Fibroblast of mammary gland (primary cell): ENCODE measurements around the gene PNPO.

Experiments
- DNase-seq: peaks from one replicate; pipeline ENCODE4 v3.0.0-alpha.2; 2010; ENCODE audit warnings: low read depth
- H3K4me3 ChIP-seq: 2 replicates; pipeline ENCODE4 v1.5.1; 2011; ENCODE audit warnings: low read depth, mild to moderate bottlenecking, low read length, moderate library complexity; ENCODE audit not compliant: control insufficient read depth
- CTCF ChIP-seq: conservative IDR thresholded peaks from 2 replicates; pipeline ENCODE4 v1.5.1; 2011; ENCODE audit warnings: low read depth, low read length, inconsistent platforms; ENCODE audit not compliant: control insufficient read depth, insufficient read depth

Gene PNPO

GRCh38 chr17:47957591-47958490 lies 16.5 kb downstream of the PNPO start, which contains the start of gene PRR15L:
TSS of gene PRR15L (minus strand) at chr17:47957883. CDS start at chr17:47953234, 4,649 bp downstream.
- DNase-seq = no peak
- H3K4me3 ChIP-seq = no peak within 1 kb of the TSS
- no peak for TF ChIP-seq CTCF

GRCh38 chr17:47959825-47960655 lies 18.7 kb downstream of the PNPO start:
- no peak overlapping the region for H3K4me3 ChIP-seq
- no peak for DNase-seq
- TF ChIP-seq CTCF = no peak

- TF ChIP-seq CTCF = no peak
- no peak overlapping the region for H3K4me3 ChIP-seq
- DNase-seq = no peak
Observed at GRCh38 chr17:47961406-47961805, 20.0 kb downstream of the PNPO start.

GRCh38 chr17:47962901-47963300 lies 21.5 kb downstream of the PNPO start:
- TF ChIP-seq CTCF = no peak
- DNase-seq = no peak
- no peak overlapping the region for H3K4me3 ChIP-seq

GRCh38 chr17:47964856-47965255 lies 23.5 kb downstream of the PNPO start:
- no peak overlapping the region for H3K4me3 ChIP-seq
- TF ChIP-seq CTCF = no peak
- DNase-seq = no peak

GRCh38 chr17:47966079-47966519 lies 24.7 kb downstream of the PNPO start:
- H3K4me3 ChIP-seq = no peak overlapping the region
- no peak for DNase-seq
- TF ChIP-seq CTCF = no peak
